Gastrocnemius medialis (tissue), 4 donors: ENCODE measurements around the gene PARD3B. TPM values are rescaled to one million over a fixed set of nuclear protein-coding genes. Genes with fewer than 3 reads are reported as not detected.

Experiments used
- ATAC-seq, 2 donors: fragments of 150-250 bp; one replicate each; pipeline ENCODE4 v1.9.1; 2016
- DNase-seq, 2 donors: peaks; one replicate each; pipeline ENCODE4 v3.0.0-alpha.2; 2019
- H3K27ac ChIP-seq, 4 donors: fragments of 200-600 bp; sonication (generic); 1 replicate in 1 of 4; 2 replicates in 3 of 4; pipeline ENCODE4 v1.5.1; 2016 to 2018; ENCODE audit warnings: mild to moderate bottlenecking in 2 of 4, moderate library complexity in 1 of 4
- H3K27me3 ChIP-seq, 3 donors: fragments of 200-600 bp; sonication (generic) in 2 of 3; 1 replicate in 1 of 3; 2 replicates in 2 of 3; pipeline versions ENCODE4 v1.5.1 to v1.6.0; 2016 to 2019; ENCODE audit warnings: mild to moderate bottlenecking in 1 of 3, moderate library complexity in 1 of 3
- H3K36me3 ChIP-seq, 2 donors: fragments of 200-600 bp; sonication (generic) in 1 of 2; one replicate each; pipeline ENCODE4 v1.5.1; 2017 to 2018
- H3K4me1 ChIP-seq, 2 donors: fragments of 200-600 bp; sonication (generic) in 1 of 2; one replicate each; pipeline ENCODE4 v1.5.1; 2016 to 2017; ENCODE audit warnings: mild to moderate bottlenecking in 2 of 2
- H3K4me3 ChIP-seq, 4 donors: fragments of 200-600 bp; sonication (generic) in 3 of 4; 1 replicate in 1 of 4; 2 replicates in 3 of 4; pipeline ENCODE4 v1.5.1; 2016 to 2019; ENCODE audit warnings: mild to moderate bottlenecking in 2 of 4
- H3K9me3 ChIP-seq, 3 donors: fragments of 200-600 bp; sonication (generic) in 2 of 3; 1 replicate in 1 of 3; 2 replicates in 2 of 3; pipeline ENCODE4 v1.5.1; 2016 to 2019
- POLR2A ChIP-seq, 2 donors: fragments of 450-650 bp; IDR thresholded peaks; one replicate each; pipeline ENCODE4 v1.6.1; 2017; ENCODE audit warnings: antibody characterized with exemption in 2 of 2, mild to moderate bottlenecking in 2 of 2, moderate library complexity in 2 of 2
- in situ Hi-C, 4 donors: fragments of 200-750 bp; cut with MboI; loops; one replicate each; pipeline versions ENCODE4 v1.15.0 to v1.8.0; 2017; ENCODE audit warnings: low sequenced_read_pairs in 4 of 4
- intact Hi-C: fragments of 100-400 bp; cut with DNase I; formaldehyde crosslinking; loops from one replicate; pipeline ENCODE4 v1.15.1; 2023; ENCODE audit warnings: low total_unique reads
- total RNA-seq, 4 donors: library from RNA; depleted of rRNA; stranded (reverse); fragments of >200 nt; gene quantifications; one replicate each; pipeline versions ENCODE4 v1.1.0 to v1.2.3, GENCODE V29; 2016
- TF ChIP-seq, protein P1 (sequence below), 5 experiments: fragments of 450-650 bp in 3 of 5; fragments of 200-600 bp in 2 of 5; sonication (generic) in 2 of 5; IDR thresholded peaks in 4 of 5; conservative IDR thresholded peaks in 1 of 5; 1 replicate in 4 of 5; 2 replicates in 1 of 5; pipeline ENCODE4 v1.5.1; 2016 to 2019; ENCODE audit warnings: antibody characterized with exemption in 5 of 5, mild to moderate bottlenecking in 3 of 5, moderate library complexity in 3 of 5

The PARD3B gene
- total RNA-seq, 4 donors from 2014 or later = 2.2 to 15.5 (median 4.6) TPM

DNA sequence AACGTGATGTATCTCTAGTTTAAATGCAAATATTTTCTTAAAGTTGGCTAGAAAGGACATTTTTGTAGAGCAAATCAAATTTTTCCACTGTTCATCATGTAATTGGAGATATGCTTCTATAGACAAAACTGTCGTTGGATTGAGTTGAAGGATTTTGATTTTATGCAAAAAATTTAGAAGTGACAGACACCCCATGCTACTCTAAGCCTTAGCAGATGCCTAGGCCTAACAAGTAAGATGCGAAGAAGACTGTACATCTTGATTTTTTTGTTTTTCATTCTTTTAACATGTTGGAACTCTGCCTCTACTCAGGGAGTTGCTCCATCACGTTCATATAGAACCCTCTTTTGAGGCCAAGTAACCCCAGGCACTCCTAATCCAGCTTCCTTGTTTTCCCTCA, 331.0 kb downstream of the PARD3B start:
- no peaks in the 10 kb centered on the region for H3K9me3 ChIP-seq
- H3K4me1 ChIP-seq = no peaks in the 10 kb centered on the region
- no peak for DNase-seq
- H3K27me3 ChIP-seq = no peaks in the 10 kb centered on the region
- H3K27ac ChIP-seq = no peak overlapping the region
- H3K4me3 ChIP-seq = no peak overlapping the region
- no peak for ATAC-seq
- in situ Hi-C loops = no loop called here
- TF ChIP-seq, protein P1, sequence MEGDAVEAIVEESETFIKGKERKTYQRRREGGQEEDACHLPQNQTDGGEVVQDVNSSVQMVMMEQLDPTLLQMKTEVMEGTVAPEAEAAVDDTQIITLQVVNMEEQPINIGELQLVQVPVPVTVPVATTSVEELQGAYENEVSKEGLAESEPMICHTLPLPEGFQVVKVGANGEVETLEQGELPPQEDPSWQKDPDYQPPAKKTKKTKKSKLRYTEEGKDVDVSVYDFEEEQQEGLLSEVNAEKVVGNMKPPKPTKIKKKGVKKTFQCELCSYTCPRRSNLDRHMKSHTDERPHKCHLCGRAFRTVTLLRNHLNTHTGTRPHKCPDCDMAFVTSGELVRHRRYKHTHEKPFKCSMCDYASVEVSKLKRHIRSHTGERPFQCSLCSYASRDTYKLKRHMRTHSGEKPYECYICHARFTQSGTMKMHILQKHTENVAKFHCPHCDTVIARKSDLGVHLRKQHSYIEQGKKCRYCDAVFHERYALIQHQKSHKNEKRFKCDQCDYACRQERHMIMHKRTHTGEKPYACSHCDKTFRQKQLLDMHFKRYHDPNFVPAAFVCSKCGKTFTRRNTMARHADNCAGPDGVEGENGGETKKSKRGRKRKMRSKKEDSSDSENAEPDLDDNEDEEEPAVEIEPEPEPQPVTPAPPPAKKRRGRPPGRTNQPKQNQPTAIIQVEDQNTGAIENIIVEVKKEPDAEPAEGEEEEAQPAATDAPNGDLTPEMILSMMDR (IDR thresholded peaks at IDR 0.05 in 4 of 5, conservative IDR thresholded peaks at IDR 0.05 in 1 of 5) = no peak
- no peak for TF ChIP-seq POLR2A (IDR thresholded peaks at IDR 0.05)
- intact Hi-C loops = no loop called here
- no peaks in the 10 kb centered on the region for H3K36me3 ChIP-seq

DNA sequence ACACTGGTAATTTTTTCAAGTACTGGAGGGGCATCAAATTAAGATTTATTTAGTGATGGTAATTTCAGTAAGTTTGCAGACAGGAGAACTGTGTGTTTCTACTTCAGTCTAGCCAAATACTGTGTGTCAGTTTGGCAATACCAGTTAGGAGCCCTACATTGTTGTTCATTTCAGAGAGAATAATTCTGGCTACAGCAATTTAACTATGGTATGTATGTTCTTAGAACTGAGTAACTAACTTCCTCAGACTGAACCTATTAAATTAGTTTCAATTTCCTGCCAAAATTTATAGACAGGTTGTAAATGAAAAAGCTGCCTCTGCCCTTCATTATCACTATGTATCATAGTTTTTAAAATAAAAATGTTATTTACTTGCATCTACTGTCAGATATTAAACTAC, 332.4 kb downstream of the PARD3B start:
- intact Hi-C loops = no loop called here
- no peak for DNase-seq
- Histone ChIP-seq H3K36me3 (no peaks in the 10 kb centered on the region), H3K9me3 (no peaks in the 10 kb centered on the region), H3K4me3 (no peak overlapping the region), H3K27me3 (no peaks in the 10 kb centered on the region), H3K27ac (no peak overlapping the region), H3K4me1 (no peaks in the 10 kb centered on the region)
- TF ChIP-seq, protein P1 (IDR thresholded peaks at IDR 0.05 in 4 of 5, conservative IDR thresholded peaks at IDR 0.05 in 1 of 5) = no peak
- no peak for TF ChIP-seq POLR2A (IDR thresholded peaks at IDR 0.05)
- in situ Hi-C loops = no loop called here
- no peak for ATAC-seq

DNA sequence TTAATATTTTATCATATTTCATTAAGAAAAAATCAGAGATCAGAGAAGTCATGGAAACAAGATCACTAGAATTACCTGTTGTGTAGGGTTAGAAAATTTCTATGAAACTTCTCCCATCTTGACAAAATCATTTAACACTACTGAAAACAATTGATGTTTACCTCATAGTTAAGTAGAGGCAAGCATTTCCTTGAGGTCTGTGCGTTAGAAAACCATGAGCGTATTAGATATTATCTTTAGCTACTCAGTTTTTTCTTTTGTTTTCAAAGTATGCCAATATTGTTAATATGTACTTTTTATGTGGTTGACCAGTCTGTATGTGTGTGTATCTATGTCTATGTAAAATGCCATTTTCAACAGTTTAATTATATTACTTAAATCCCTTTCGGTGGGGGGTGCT, 335.7 kb downstream of the PARD3B start:
- in situ Hi-C loops = no loop called here
- Histone ChIP-seq H3K36me3 (no peaks in the 10 kb centered on the region), H3K4me3 (no peak overlapping the region), H3K4me1 (no peaks in the 10 kb centered on the region), H3K27ac (no peak overlapping the region), H3K27me3 (no peaks in the 10 kb centered on the region), H3K9me3 (no peaks in the 10 kb centered on the region)
- TF ChIP-seq POLR2A (IDR thresholded peaks at IDR 0.05) = no peak
- TF ChIP-seq, protein P1 (IDR thresholded peaks at IDR 0.05 in 4 of 5, conservative IDR thresholded peaks at IDR 0.05 in 1 of 5) = no peak
- intact Hi-C loops = no loop called here
- ATAC-seq = no peak
- no peak for DNase-seq

DNA sequence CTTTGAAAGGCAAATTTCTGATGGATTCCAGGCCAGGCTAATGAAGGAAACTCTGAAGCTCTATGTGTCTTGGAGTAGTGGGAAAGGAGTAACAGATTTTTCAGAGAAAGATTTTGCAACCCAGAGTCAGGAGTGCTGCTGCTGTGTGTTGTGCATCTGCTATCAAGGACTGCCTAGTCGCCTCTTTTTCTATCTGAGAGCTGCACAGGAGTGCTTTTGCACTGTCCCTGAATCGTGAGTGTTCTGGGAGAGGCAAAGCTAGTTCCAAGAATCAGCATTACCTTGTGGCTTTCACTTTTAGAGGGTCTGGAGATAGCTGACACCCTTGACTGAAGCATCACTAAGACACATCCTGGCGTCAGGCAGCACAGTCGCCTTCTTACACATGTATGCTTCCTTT, 336.4 kb downstream of the PARD3B start:
- Histone ChIP-seq H3K27me3 (no peaks in the 10 kb centered on the region), H3K9me3 (no peaks in the 10 kb centered on the region), H3K4me3 (no peak overlapping the region), H3K36me3 (no peaks in the 10 kb centered on the region), H3K4me1 (no peaks in the 10 kb centered on the region), H3K27ac (no peak overlapping the region)
- ATAC-seq = no peak
- DNase-seq = no peak
- in situ Hi-C loops (no loop called here), intact Hi-C loops (no loop called here)
- TF ChIP-seq POLR2A (IDR thresholded peaks at IDR 0.05) = no peak
- TF ChIP-seq, protein P1 (IDR thresholded peaks at IDR 0.05 in 4 of 5, conservative IDR thresholded peaks at IDR 0.05 in 1 of 5) = no peak

GRCh38 chr2:204885747-204886146, 340.5 kb downstream of the PARD3B start:
- Histone ChIP-seq H3K27me3 (no peaks in the 10 kb centered on the region), H3K27ac (no peak overlapping the region), H3K9me3 (no peaks in the 10 kb centered on the region), H3K4me1 (no peaks in the 10 kb centered on the region), H3K36me3 (no peaks in the 10 kb centered on the region), H3K4me3 (no peak overlapping the region)
- no peak for ATAC-seq
- in situ Hi-C loops = no loop called here
- TF ChIP-seq, protein P1 (IDR thresholded peaks at IDR 0.05 in 4 of 5, conservative IDR thresholded peaks at IDR 0.05 in 1 of 5) = no peak
- TF ChIP-seq POLR2A (IDR thresholded peaks at IDR 0.05) = no peak
- DNase-seq = no peak
- intact Hi-C loops = no loop called here
